Measurements from ENCODE around the gene ABHD2.

ABHD2 gene

DNA sequence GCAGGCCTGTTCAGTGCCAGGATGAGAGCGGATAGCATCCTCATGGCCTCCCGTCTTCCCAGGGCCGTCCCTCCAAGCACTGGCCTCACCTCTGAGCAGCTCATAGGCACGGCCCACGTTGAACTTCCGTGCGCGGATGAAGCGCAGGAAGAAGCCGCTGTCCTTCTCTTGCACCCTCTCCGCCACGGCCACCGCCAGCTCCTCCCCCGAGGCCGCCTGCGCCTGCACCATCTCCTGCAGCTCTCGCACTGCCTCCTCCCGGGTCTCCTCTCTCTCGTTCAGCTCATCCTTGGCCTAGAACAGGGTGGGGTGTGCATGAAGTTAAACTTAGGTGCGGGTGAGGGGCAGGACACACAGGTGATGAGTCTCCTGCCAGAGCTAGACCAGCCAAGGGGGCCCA is 128.8 kb downstream of the ABHD2 start:
- TF ChIP-seq, protein P1, sequence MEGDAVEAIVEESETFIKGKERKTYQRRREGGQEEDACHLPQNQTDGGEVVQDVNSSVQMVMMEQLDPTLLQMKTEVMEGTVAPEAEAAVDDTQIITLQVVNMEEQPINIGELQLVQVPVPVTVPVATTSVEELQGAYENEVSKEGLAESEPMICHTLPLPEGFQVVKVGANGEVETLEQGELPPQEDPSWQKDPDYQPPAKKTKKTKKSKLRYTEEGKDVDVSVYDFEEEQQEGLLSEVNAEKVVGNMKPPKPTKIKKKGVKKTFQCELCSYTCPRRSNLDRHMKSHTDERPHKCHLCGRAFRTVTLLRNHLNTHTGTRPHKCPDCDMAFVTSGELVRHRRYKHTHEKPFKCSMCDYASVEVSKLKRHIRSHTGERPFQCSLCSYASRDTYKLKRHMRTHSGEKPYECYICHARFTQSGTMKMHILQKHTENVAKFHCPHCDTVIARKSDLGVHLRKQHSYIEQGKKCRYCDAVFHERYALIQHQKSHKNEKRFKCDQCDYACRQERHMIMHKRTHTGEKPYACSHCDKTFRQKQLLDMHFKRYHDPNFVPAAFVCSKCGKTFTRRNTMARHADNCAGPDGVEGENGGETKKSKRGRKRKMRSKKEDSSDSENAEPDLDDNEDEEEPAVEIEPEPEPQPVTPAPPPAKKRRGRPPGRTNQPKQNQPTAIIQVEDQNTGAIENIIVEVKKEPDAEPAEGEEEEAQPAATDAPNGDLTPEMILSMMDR (IDR thresholded peaks at IDR 0.05; ENCODE audit: low read depth, low read length) = no peak
- TF ChIP-seq EZH2phosphoT487 (IDR thresholded peaks at IDR 0.05; ENCODE audit: low read depth) = no peak
- Histone ChIP-seq H3K4me3 (ENCODE audit: low read length) (no peak overlapping the region), H3K27me3 (ENCODE audit: low read depth, low read length) (no peaks in the 10 kb centered on the region; the same call in 1 of the 2 replicates), H3K36me3 (replicated peaks; ENCODE audit: low read depth, low read length) (no peaks in the 10 kb centered on the region), H3K27ac (ENCODE audit: low read length) (no peak overlapping the region), H4K20me1 (ENCODE audit: insufficient read depth, low read length) (no peaks in the 10 kb centered on the region), H3K4me2 (ENCODE audit: low read length) (no peak overlapping the region), H2AFZ (ENCODE audit: low read depth, low read length) (no peak overlapping the region), H3K4me1 (ENCODE audit: low read length) (no peaks in the 10 kb centered on the region), H3K79me2 (ENCODE audit: low read length) (no peaks in the 10 kb centered on the region), H3K9me3 (ENCODE audit: insufficient read depth, low read length) (no peaks in the 10 kb centered on the region), H3K9ac (ENCODE audit: low read length) (no peak overlapping the region)

GRCh38 chr15:89217686-89218376 is 129.6 kb downstream of the ABHD2 start:
- no peak overlapping the region for H3K9ac ChIP-seq (ENCODE audit: low read length)
- H2AFZ ChIP-seq (ENCODE audit: low read depth, low read length) = no peak overlapping the region

DNA sequence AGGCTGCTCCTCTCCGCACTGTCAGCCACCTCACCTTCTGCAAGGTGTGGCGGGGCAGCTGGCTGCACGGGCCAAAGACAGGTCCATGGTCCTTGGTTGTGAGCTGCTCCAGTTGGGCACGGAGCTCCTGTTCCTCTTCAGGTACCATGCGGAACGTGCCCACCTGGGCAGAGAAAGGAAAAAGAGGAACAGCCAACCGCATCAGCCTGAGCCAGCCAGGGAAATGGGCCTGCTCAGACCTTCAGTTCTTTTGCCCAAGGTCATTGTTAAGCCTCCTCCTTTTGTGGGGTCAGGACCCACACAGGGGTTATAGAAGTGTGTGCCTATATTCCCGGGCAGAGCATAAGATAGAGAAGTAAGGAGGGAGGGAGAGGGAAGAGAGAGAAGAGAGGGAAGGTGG is 130.3 kb downstream of the ABHD2 start:
- Histone ChIP-seq H2AFZ (ENCODE audit: low read depth, low read length) (no peak overlapping the region), H3K27ac (ENCODE audit: low read length) (no peak overlapping the region), H3K4me1 (ENCODE audit: low read length) (no peaks in the 10 kb centered on the region), H3K27me3 (ENCODE audit: low read depth, low read length) (no peaks in the 10 kb centered on the region; the same call in 1 of the 2 replicates), H3K9ac (ENCODE audit: low read length) (no peak overlapping the region), H3K4me2 (ENCODE audit: low read length) (no peak overlapping the region), H3K4me3 (ENCODE audit: low read length) (no peak overlapping the region), H4K20me1 (ENCODE audit: insufficient read depth, low read length) (no peaks in the 10 kb centered on the region), H3K79me2 (ENCODE audit: low read length) (no peaks in the 10 kb centered on the region), H3K36me3 (replicated peaks; ENCODE audit: low read depth, low read length) (no peaks in the 10 kb centered on the region), H3K9me3 (ENCODE audit: insufficient read depth, low read length) (no peaks in the 10 kb centered on the region)
- TF ChIP-seq, protein P1 (IDR thresholded peaks at IDR 0.05; ENCODE audit: low read depth, low read length) = no peak
- no peak for TF ChIP-seq EZH2phosphoT487 (IDR thresholded peaks at IDR 0.05; ENCODE audit: low read depth)

More at GRCh38 chr15:89217686-89218376, 129.6 kb downstream of the ABHD2 start:
- Histone ChIP-seq H3K4me2 (ENCODE audit: low read length) (no peak overlapping the region), H3K27me3 (ENCODE audit: low read depth, low read length) (no peaks in the 10 kb centered on the region; the same call in 1 of the 2 replicates), H3K4me3 (ENCODE audit: low read length) (no peak overlapping the region), H4K20me1 (ENCODE audit: insufficient read depth, low read length) (no peaks in the 10 kb centered on the region), H3K27ac (ENCODE audit: low read length) (no peak overlapping the region), H3K4me1 (ENCODE audit: low read length) (no peaks in the 10 kb centered on the region), H3K36me3 (replicated peaks; ENCODE audit: low read depth, low read length) (no peaks in the 10 kb centered on the region), H3K79me2 (ENCODE audit: low read length) (no peaks in the 10 kb centered on the region), H3K9me3 (ENCODE audit: insufficient read depth, low read length) (no peaks in the 10 kb centered on the region)
- no peak for TF ChIP-seq EZH2phosphoT487 (IDR thresholded peaks at IDR 0.05; ENCODE audit: low read depth)
- TF ChIP-seq, protein P1 (IDR thresholded peaks at IDR 0.05; ENCODE audit: low read depth, low read length) = no peak

DNA sequence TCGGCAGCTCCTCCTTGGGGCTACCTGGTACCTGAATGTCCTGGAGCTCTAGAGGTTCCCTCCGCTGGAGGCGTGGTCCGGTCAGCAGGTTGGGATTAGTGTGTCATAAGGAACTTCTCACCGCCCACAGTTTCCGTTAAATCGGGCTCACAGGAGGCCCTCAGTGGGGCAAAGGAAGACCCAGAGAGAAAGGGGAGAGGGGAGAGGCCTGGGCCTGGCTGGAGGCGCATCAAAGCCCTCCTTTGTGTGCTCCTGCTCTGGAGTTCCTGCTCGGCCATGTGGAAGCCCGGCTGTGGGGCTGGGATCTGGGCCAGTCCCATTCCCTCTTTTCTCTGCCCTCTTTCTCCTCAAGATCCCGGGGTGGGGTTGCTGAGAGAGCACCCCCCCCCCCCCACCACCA is 133.3 kb downstream of the ABHD2 start, which contains the start of gene RLBP1:
Gene RLBP1, minus strand, starts transcription at position 37 of the 400 bp plus-strand sequence. CDS start 2,604 bp downstream, outside the sequence.
- no peak within 1 kb of the TSS for H3K4me3 ChIP-seq (ENCODE audit: low read length)
- H3K4me2 ChIP-seq (ENCODE audit: low read length) = no peak within 1 kb of the TSS
- H3K27ac ChIP-seq (ENCODE audit: low read length) = no peak within 1 kb of the TSS
- TF ChIP-seq, protein P1 (IDR thresholded peaks at IDR 0.05; ENCODE audit: low read depth, low read length) = no peak
- TF ChIP-seq EZH2phosphoT487 (IDR thresholded peaks at IDR 0.05; ENCODE audit: low read depth) = no peak
- no peaks in the 10 kb centered on the region for H3K9me3 ChIP-seq (ENCODE audit: insufficient read depth, low read length)
- H4K20me1 ChIP-seq (ENCODE audit: insufficient read depth, low read length) = no peaks in the 10 kb centered on the region
- H3K27me3 ChIP-seq (ENCODE audit: low read depth, low read length) = no peaks in the 10 kb centered on the region
- no peaks in the 10 kb centered on the region for H3K79me2 ChIP-seq (ENCODE audit: low read length)
- no peak within 1 kb of the TSS for H2AFZ ChIP-seq (ENCODE audit: low read depth, low read length)
- H3K4me1 ChIP-seq (ENCODE audit: low read length) = no peaks in the 10 kb centered on the region
- H3K9ac ChIP-seq (ENCODE audit: low read length) = no peak within 1 kb of the TSS
- H3K36me3 ChIP-seq (replicated peaks; ENCODE audit: low read depth, low read length) = no peaks in the 10 kb centered on the region

Measured in OCI-LY3 (cell line).